ENCODE measurements around the gene TNXB. TPM values are rescaled to one million over a fixed set of nuclear protein-coding genes. Genes with fewer than 3 reads are reported as not detected.
"Not testable (repeated sequence)": the region's sequence is repeated elsewhere in the genome, so short reads cannot be mapped to it uniquely, and the experiment has no call there.

Gene TNXB
- total RNA-seq, 1 donor from 2014 or later = 2.4 TPM

DNA sequence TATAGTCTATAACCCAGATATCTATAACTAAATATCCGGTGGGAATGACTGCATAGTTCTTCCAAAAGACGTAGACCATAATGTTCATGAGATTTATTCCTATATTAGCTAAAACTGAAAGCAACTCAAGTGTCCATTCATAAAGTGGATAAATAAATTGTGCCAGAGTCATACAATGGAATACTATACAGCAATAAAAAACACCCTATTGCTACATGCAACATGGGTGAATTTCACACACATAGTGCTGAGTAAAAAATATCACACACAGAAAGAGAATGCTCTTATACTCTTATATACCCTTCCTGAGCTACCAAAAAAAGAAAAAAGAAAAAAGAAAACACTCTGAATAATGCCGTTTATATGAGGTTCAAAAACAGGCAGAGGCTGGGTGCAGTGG is 6.9 kb downstream of the TNXB start:
- TF ChIP-seq, protein P1, sequence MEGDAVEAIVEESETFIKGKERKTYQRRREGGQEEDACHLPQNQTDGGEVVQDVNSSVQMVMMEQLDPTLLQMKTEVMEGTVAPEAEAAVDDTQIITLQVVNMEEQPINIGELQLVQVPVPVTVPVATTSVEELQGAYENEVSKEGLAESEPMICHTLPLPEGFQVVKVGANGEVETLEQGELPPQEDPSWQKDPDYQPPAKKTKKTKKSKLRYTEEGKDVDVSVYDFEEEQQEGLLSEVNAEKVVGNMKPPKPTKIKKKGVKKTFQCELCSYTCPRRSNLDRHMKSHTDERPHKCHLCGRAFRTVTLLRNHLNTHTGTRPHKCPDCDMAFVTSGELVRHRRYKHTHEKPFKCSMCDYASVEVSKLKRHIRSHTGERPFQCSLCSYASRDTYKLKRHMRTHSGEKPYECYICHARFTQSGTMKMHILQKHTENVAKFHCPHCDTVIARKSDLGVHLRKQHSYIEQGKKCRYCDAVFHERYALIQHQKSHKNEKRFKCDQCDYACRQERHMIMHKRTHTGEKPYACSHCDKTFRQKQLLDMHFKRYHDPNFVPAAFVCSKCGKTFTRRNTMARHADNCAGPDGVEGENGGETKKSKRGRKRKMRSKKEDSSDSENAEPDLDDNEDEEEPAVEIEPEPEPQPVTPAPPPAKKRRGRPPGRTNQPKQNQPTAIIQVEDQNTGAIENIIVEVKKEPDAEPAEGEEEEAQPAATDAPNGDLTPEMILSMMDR (IDR thresholded peaks at IDR 0.05; ENCODE audit: insufficient read depth, low read length, severe bottlenecking) = no peak
- DNase-seq (ENCODE audit: low read depth) (no peak), FAIRE-seq (no peak)
- no peaks in the 10 kb centered on the region for H3K36me3 ChIP-seq (ENCODE audit: control insufficient read depth, insufficient read depth, low read length)
- peaks cover 2% of the 10 kb centered on the region for H3K27me3 ChIP-seq (ENCODE audit: control insufficient read depth, insufficient read depth, low read length)
- H3K4me3 ChIP-seq (ENCODE audit: low read depth, low read length) = no peak overlapping the region

DNA sequence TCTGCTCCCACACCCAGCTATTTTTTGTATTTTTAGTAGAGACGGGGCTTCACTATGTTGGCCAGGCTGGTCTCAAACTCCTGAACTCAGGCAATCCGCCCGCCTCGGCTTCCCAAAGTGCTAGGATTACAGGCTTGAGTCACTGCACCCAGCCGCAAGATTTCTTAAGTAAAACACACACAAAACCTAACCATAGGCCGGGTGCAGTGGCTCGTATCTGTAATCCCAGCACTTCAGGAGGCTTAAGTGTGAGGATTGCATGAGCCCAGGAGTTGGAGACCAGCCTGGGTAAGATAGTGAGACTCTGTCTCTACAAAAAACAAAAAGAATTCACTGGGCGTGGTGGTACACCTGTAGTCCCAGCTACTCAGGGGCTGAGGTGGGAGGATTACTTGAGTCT is 8.9 kb downstream of the TNXB start:
- not testable (repeated sequence) for FAIRE-seq; H3K4me3 ChIP-seq (ENCODE audit: low read depth, low read length); DNase-seq (ENCODE audit: low read depth); H3K36me3 ChIP-seq (ENCODE audit: control insufficient read depth, insufficient read depth, low read length)
- peaks cover 16% of the 10 kb centered on the region for H3K27me3 ChIP-seq (ENCODE audit: control insufficient read depth, insufficient read depth, low read length)

DNA sequence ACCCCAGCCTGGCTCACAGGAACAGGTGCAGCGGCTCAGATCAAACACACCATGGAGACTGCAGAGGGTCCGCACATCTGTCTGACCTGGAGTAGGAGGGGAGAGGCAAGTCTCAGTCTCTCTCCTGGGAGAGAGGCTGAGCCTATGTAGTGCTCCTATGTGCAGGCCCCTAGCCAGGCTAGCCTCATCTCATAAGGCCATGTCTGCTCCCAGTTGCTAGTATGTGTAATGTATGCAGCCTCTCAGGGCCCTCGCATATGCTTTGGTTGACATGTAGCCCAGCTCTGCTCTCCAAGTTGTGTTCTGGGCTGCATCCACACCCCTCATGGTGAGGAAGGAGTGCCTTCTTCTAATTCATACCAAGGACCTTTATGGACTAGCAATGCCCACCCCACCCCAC is 11.8 kb downstream of the TNXB start:
- peak; percentile 7 for FAIRE-seq
- TF ChIP-seq, protein P1 (IDR thresholded peaks at IDR 0.05; ENCODE audit: insufficient read depth, low read length, severe bottlenecking) = no peak
- H3K36me3 ChIP-seq (ENCODE audit: control insufficient read depth, insufficient read depth, low read length) = no peaks in the 10 kb centered on the region
- no peak overlapping the region for H3K4me3 ChIP-seq (ENCODE audit: low read depth, low read length)
- peaks cover 22% of the 10 kb centered on the region for H3K27me3 ChIP-seq (ENCODE audit: control insufficient read depth, insufficient read depth, low read length)
- DNase-seq (ENCODE audit: low read depth) = no peak

- Histone ChIP-seq H3K36me3 (ENCODE audit: control insufficient read depth, insufficient read depth, low read length) (no peaks in the 10 kb centered on the region), H3K27me3 (ENCODE audit: control insufficient read depth, insufficient read depth, low read length) (peaks cover 22% of the 10 kb centered on the region), H3K4me3 (ENCODE audit: low read depth, low read length) (no peak overlapping the region)
- TF ChIP-seq, protein P1 (IDR thresholded peaks at IDR 0.05; ENCODE audit: insufficient read depth, low read length, severe bottlenecking) = no peak
- FAIRE-seq (no peak), DNase-seq (ENCODE audit: low read depth) (no peak)
Measured at GRCh38 chr6:32096394-32097258, 12.5 kb downstream of the TNXB start.

GRCh38 chr6:32096087-32096393 is 13.1 kb downstream of the TNXB start:
- Histone ChIP-seq H3K36me3 (ENCODE audit: control insufficient read depth, insufficient read depth, low read length) (no peaks in the 10 kb centered on the region), H3K4me3 (ENCODE audit: low read depth, low read length) (no peak overlapping the region), H3K27me3 (ENCODE audit: control insufficient read depth, insufficient read depth, low read length) (peaks cover 22% of the 10 kb centered on the region)
- DNase-seq (ENCODE audit: low read depth) (no peak), FAIRE-seq (no peak)
- TF ChIP-seq, protein P1 (IDR thresholded peaks at IDR 0.05; ENCODE audit: insufficient read depth, low read length, severe bottlenecking) = no peak

DNA sequence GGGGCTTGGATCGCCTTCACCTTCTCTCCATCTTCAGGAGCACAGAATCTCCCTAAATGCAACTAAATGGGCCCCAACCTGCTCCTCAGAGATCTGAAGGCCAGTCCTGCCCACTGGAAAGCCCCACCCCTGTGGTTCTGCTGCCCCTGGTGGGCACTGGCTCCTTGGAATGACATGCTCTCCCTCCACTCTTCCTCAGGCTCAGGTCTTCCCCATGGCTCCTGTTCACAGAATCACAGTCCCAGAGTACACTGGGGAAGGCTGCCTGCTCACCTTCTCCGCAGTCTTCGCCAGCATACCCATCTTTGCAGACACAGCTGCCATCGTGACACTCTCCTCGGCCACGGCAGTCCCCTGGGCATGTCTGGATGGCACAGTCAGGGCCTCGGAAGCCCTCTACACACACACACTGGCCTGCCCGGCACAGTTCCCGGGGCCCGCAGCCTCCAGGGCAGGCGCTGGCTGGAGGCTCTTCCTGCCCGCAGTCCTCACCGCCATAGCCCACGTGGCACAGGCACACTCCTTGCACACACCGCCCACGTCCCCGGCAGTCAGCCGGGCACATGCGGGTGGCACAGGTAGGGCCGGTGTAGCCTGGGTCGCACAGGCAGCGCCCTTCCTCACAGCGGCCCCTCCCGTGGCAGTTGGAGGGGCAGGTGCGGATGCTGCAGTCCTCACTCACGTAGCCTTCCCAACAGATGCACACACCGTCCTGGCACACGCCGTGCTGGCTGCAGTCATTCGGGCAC is 13.6 kb downstream of the TNXB start:
- Histone ChIP-seq H3K27me3 (ENCODE audit: control insufficient read depth, insufficient read depth, low read length) (peaks cover 22% of the 10 kb centered on the region), H3K4me3 (ENCODE audit: low read depth, low read length) (no peak overlapping the region), H3K36me3 (ENCODE audit: control insufficient read depth, insufficient read depth, low read length) (no peaks in the 10 kb centered on the region)
- TF ChIP-seq, protein P1 (IDR thresholded peaks at IDR 0.05; ENCODE audit: insufficient read depth, low read length, severe bottlenecking) = no peak
- FAIRE-seq (no peak), DNase-seq (ENCODE audit: low read depth) (no peak)
